GM23338 (cell line): ENCODE data around the gene GLE1. TPM values are rescaled to one million over a fixed set of nuclear protein-coding genes. Genes with fewer than 3 reads are reported as not detected.
A peak's percentile ranks its signal among the peaks of the same experiment; 100 is the strongest.
"Not testable (repeated sequence)": the region's sequence is repeated elsewhere in the genome, so short reads cannot be mapped to it uniquely, and the experiment has no call there.

Experiments
- ATAC-seq: fragments of 200-7000 bp; cut with Tn5 transposase; 3 replicates; pipeline ENCODE4 v1.9.1; 2020
- DNase-seq: peaks from one replicate; pipeline ENCODE4 v3.0.0-alpha.2; 2015; ENCODE audit warnings: low spot score
- H2AFZ ChIP-seq: fragments of 200-600 bp; sonication (generic); 2 replicates; pipeline ENCODE4 v1.8.0; 2016; ENCODE audit warnings: antibody characterized with exemption, mild to moderate bottlenecking, moderate library complexity
- H3F3A ChIP-seq: fragments of 200-600 bp; sonication (generic); replicated peaks from 2 replicates; pipeline ENCODE4 v1.8.0; 2017; ENCODE audit warnings: antibody characterized with exemption, mixed run types, low read depth
- H3K27ac ChIP-seq: fragments of 200-600 bp; sonication (generic); 2 replicates; pipeline ENCODE4 v1.6.1; 2016; ENCODE audit warnings: low read depth
- H3K27me3 ChIP-seq: fragments of 200-600 bp; sonication (generic); 2 replicates; pipeline ENCODE4 v1.8.0; 2016; ENCODE audit warnings: mild to moderate bottlenecking, mixed run types, moderate library complexity; ENCODE audit not compliant: insufficient read depth
- H3K36me3 ChIP-seq: fragments of 200-600 bp; sonication (generic); 2 replicates; pipeline ENCODE4 v1.8.0; 2016; ENCODE audit warnings: mild to moderate bottlenecking; ENCODE audit not compliant: insufficient read depth
- H3K4me1 ChIP-seq: fragments of 200-600 bp; sonication (generic); 2 replicates; pipeline ENCODE4 v1.8.0; 2016; ENCODE audit warnings: mild to moderate bottlenecking, moderate library complexity; ENCODE audit not compliant: insufficient read depth
- H3K4me2 ChIP-seq: fragments of 200-600 bp; sonication (generic); 2 replicates; pipeline ENCODE4 v1.7.1; 2017; ENCODE audit warnings: mixed run types
- H3K4me3 ChIP-seq: fragments of 200-600 bp; sonication (generic); 2 replicates; pipeline ENCODE4 v1.6.1; 2016; ENCODE audit warnings: mixed run types
- H3K79me2 ChIP-seq: fragments of 200-600 bp; sonication (generic); replicated peaks from 2 replicates; pipeline ENCODE4 v1.8.0; 2017; ENCODE audit warnings: mild to moderate bottlenecking; ENCODE audit not compliant: insufficient read depth
- H3K9me2 ChIP-seq: fragments of 200-600 bp; sonication (generic); 2 replicates; pipeline ENCODE4 v1.8.0; 2017; ENCODE audit not compliant: insufficient read depth
- H4K20me1 ChIP-seq: fragments of 200-600 bp; sonication (generic); replicated peaks from 2 replicates; pipeline ENCODE4 v1.8.0; 2017; ENCODE audit warnings: mild to moderate bottlenecking; ENCODE audit not compliant: insufficient read depth
- H3K27ac Mint-ChIP-seq: 2 replicates; pipeline ENCODE4 v1.8.0; 2020; ENCODE audit warnings: inconsistent platforms, mild to moderate bottlenecking, moderate library complexity, mixed read lengths
- H3K27me3 Mint-ChIP-seq: 3 replicates; pipeline ENCODE4 v1.8.0; 2022; ENCODE audit warnings: low read depth, mild to moderate bottlenecking, moderate library complexity, mixed read lengths, inconsistent platforms; ENCODE audit not compliant: insufficient read depth, poor library complexity
- H3K36me3 Mint-ChIP-seq: 3 replicates; pipeline ENCODE4 v1.8.0; 2021; ENCODE audit warnings: low read depth, mild to moderate bottlenecking, inconsistent platforms, moderate library complexity, mixed read lengths
- H3K4me1 Mint-ChIP-seq: 3 replicates; pipeline ENCODE4 v1.8.0; 2020; ENCODE audit warnings: mild to moderate bottlenecking, inconsistent platforms, mixed read lengths
- H3K4me3 Mint-ChIP-seq: 3 replicates; pipeline ENCODE4 v1.8.0; 2021; ENCODE audit warnings: moderate library complexity, mild to moderate bottlenecking, inconsistent platforms, mixed read lengths
- H3K9me3 Mint-ChIP-seq: 3 replicates; pipeline ENCODE4 v1.8.0; 2020; ENCODE audit warnings: moderate library complexity, mild to moderate bottlenecking, inconsistent platforms, mixed read lengths
- CREB1 ChIP-seq: fragments of 250-450 bp; sonication (Bioruptor Pico); IDR thresholded peaks from 2 replicates; pipeline ENCODE4 v1.5.0; 2020; ENCODE audit warnings: low read depth, mild to moderate bottlenecking, moderate library complexity
- ETS1 ChIP-seq: IDR thresholded peaks from 2 replicates; pipeline ENCODE4 v1.6.1; 2016; ENCODE audit warnings: antibody characterized with exemption
- EZH2 ChIP-seq: fragments of 200-600 bp; sonication (generic); IDR thresholded peaks from one replicate; pipeline ENCODE4 v1.8.0; 2017; ENCODE audit warnings: antibody characterized with exemption, mild to moderate bottlenecking, low read depth; ENCODE audit not compliant: unreplicated experiment
- NANOG ChIP-seq: IDR thresholded peaks from 2 replicates; pipeline ENCODE4 v1.6.1; 2016; ENCODE audit warnings: antibody characterized with exemption, borderline replicate concordance
- ZNF114 ChIP-seq: fragments of 250-450 bp; sonication (Bioruptor Pico); IDR thresholded peaks from 2 replicates; pipeline ENCODE4 v1.5.0; 2020; ENCODE audit warnings: mild to moderate bottlenecking, moderate library complexity
- ZNF462 ChIP-seq: fragments of 250-450 bp; sonication (Bioruptor Pico); IDR thresholded peaks from 2 replicates; pipeline ENCODE4 v1.5.0; 2020; ENCODE audit warnings: mild to moderate bottlenecking, moderate library complexity
- polyA plus RNA-seq: library from polyadenylated mRNA; unstranded; fragments of >200 nt; fragmentation: Nextera tagmentation; extraction: Ambion mirVana; gene quantifications from 2 replicates; pipeline ENCODE4 v1.2.1, GENCODE V29; 2016
- total RNA-seq: library from RNA; depleted of rRNA; stranded (reverse); fragments of >200 nt; shearing (Covaris generic); gene quantifications from 2 replicates; pipeline ENCODE4 v1.2.3, GENCODE V29; 2014

Gene GLE1
- total and polyA plus RNA-seq, 2 experiments from 2014 or later: 7.4 to 22.1 TPM

GRCh38 chr9:128505414-128505765 is 871 bp downstream of the GLE1 start (continued):
- TF ChIP-seq ZNF462: no peak

GRCh38 chr9:128505906-128506305 is 1.4 kb downstream of the GLE1 start:
- not testable (repeated sequence) for H3K36me3 ChIP-seq, H3K27me3 ChIP-seq, H3K4me1 ChIP-seq, H3K9me2 ChIP-seq, H4K20me1 ChIP-seq, H3K9me3 Mint-ChIP-seq, H3K27ac ChIP-seq, H3K27me3 Mint-ChIP-seq, H3K4me1 Mint-ChIP-seq, H3K27ac Mint-ChIP-seq, H3K36me3 Mint-ChIP-seq, H3F3A ChIP-seq, H3K79me2 ChIP-seq, H2AFZ ChIP-seq, ATAC-seq, DNase-seq, H3K4me3 ChIP-seq
- H3K4me3 Mint-ChIP-seq: peak overlapping the region; percentile 100
- peak overlapping the region; percentile 95 for H3K4me2 ChIP-seq

GRCh38 chr9:128512820-128513219 is 8.3 kb downstream of the GLE1 start:
- H3K36me3 Mint-ChIP-seq: peaks cover 31% of the 10 kb centered on the region
- no peak for TF ChIP-seq EZH2
- TF ChIP-seq CREB1 (CRISPR knock-in tag): no peak
- TF ChIP-seq ZNF114: no peak
- no peak for TF ChIP-seq NANOG
- TF ChIP-seq ETS1: no peak
- H2AFZ ChIP-seq: no peak overlapping the region
- H3K4me3 Mint-ChIP-seq: no peak overlapping the region
- H3K4me3 ChIP-seq: no peak overlapping the region
- H3K27me3 ChIP-seq: no peaks in the 10 kb centered on the region
- H3K79me2 ChIP-seq: no peaks in the 10 kb centered on the region
- H3K27ac ChIP-seq: no peak overlapping the region
- no peaks in the 10 kb centered on the region for H3K36me3 ChIP-seq
- no peak overlapping the region for H3K4me2 ChIP-seq
- no peaks in the 10 kb centered on the region for H4K20me1 ChIP-seq
- H3K9me3 Mint-ChIP-seq: 0 out of 3 replicates have a peak, but pooled peaks cover under 1% of the 10 kb centered on the region
- H3K27ac Mint-ChIP-seq: no peak overlapping the region
- DNase-seq: no peak
- H3K4me1 ChIP-seq: no peaks in the 10 kb centered on the region
- no peaks in the 10 kb centered on the region for H3K9me2 ChIP-seq
- ATAC-seq: no peak
- no peaks in the 10 kb centered on the region for H3K4me1 Mint-ChIP-seq
- peaks cover 2% of the 10 kb centered on the region for H3K27me3 Mint-ChIP-seq
- 0 out of 2 replicates have a peak, but pooled peaks cover 3% of the 10 kb centered on the region for H3F3A ChIP-seq
